ENCODE data around the gene TECPR2. TPM values are rescaled to one million over a fixed set of nuclear protein-coding genes. Genes with fewer than 3 reads are reported as not detected.

TECPR2 gene
- total RNA-seq, 1 donor from 2014 or later = 19.9 TPM

DNA sequence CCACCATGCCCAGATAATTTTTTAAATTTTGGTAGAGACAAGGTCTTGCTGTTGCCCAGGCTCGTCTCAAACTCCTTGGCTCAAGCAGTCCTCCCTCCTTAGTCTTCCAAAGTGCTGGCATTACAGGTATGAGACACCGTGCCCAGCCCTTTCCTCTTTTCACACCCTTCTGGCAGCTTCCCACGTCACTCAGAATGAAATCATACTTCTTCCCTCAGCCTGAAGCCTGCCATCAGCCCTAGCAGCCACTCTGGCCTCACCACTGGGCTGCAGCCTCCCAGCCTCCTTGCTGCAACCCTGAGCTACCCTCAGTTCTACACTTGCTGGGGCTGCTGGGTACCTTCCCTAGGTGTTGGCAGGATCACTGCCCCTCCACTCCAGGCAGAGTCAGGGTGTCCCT is 128.6 kb downstream of the TECPR2 start:
- Mint-ChIP-seq H3K9me3 (ENCODE audit: unreplicated experiment) (no peaks in the 10 kb centered on the region), H3K4me1 (ENCODE audit: low read depth, unreplicated experiment) (no peaks in the 10 kb centered on the region), H3K27me3 (ENCODE audit: low read depth, unreplicated experiment) (no peaks in the 10 kb centered on the region), H3K36me3 (ENCODE audit: low read depth, unreplicated experiment) (peaks cover 10% of the 10 kb centered on the region), H3K4me3 (ENCODE audit: unreplicated experiment) (no peak overlapping the region), H3K27ac (ENCODE audit: unreplicated experiment) (no peak overlapping the region)
- Histone ChIP-seq H3K9ac (ENCODE audit: low read length) (no peak overlapping the region), H3K9me3 (ENCODE audit: insufficient read depth, low read depth, low read length) (no peaks in the 10 kb centered on the region), H2AFZ (ENCODE audit: low read depth, low read length) (no peak overlapping the region), H3K27ac (ENCODE audit: low read depth, low read length) (no peak overlapping the region), H4K20me1 (ENCODE audit: insufficient read depth, low read length) (peaks cover 6% of the 10 kb centered on the region), H3K27me3 (ENCODE audit: insufficient read depth, low read length) (no peaks in the 10 kb centered on the region), H3K4me3 (ENCODE audit: insufficient read depth, low read depth, low read length) (no peak overlapping the region), H3K4me2 (ENCODE audit: low read length) (no peak overlapping the region), H3K79me2 (ENCODE audit: insufficient read depth, low read length) (no peaks in the 10 kb centered on the region), H3K4me1 (ENCODE audit: insufficient read depth, low read length) (no peaks in the 10 kb centered on the region), H3K36me3 (ENCODE audit: insufficient read depth, low read length) (no peaks in the 10 kb centered on the region)
- FAIRE-seq (no peak), DNase-seq (ENCODE audit: low read depth) (no peak)
- no peak for TF ChIP-seq EZH2 (IDR thresholded peaks at IDR 0.05; ENCODE audit: insufficient read depth, low read length)
- TF ChIP-seq, protein P1, sequence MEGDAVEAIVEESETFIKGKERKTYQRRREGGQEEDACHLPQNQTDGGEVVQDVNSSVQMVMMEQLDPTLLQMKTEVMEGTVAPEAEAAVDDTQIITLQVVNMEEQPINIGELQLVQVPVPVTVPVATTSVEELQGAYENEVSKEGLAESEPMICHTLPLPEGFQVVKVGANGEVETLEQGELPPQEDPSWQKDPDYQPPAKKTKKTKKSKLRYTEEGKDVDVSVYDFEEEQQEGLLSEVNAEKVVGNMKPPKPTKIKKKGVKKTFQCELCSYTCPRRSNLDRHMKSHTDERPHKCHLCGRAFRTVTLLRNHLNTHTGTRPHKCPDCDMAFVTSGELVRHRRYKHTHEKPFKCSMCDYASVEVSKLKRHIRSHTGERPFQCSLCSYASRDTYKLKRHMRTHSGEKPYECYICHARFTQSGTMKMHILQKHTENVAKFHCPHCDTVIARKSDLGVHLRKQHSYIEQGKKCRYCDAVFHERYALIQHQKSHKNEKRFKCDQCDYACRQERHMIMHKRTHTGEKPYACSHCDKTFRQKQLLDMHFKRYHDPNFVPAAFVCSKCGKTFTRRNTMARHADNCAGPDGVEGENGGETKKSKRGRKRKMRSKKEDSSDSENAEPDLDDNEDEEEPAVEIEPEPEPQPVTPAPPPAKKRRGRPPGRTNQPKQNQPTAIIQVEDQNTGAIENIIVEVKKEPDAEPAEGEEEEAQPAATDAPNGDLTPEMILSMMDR (IDR thresholded peaks at IDR 0.05; ENCODE audit: insufficient read depth, low read depth, low read length) = no peak

DNA sequence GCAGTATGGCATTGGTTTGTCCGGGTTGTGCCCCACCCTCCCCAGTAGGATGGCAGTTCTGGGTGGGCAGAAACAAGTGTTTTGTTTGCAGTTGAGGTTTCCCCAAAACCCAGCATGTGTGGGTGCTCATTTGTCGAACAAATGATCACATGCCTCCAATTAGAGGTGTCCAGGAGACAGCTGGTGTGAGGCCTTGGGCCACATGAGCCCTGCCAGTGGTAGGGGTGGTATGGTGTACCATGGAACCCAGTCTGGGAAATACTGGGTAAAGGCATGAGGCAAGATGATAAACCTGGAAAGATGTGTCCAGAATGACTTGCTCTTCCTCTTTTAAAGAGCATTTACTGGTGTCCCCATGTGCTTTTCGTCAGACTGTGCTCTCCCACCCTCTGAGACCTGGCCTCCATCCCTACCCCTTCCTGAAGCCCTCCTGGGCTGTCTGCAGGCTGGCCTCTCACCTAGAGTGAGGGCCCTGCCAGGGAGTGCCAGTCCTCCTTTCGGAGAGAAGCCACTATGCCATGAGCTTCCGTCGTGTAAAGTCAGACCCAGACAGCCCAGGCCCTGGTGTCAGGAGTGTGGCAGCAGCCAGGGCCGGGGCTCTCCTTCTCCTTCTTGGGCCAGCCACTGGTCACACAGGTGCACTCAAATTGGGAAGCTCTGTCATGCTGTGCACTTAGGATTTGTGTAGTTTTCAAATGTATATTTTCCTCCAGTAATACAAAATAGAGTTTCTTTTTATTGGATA is 129.2 kb downstream of the TECPR2 start:
- Mint-ChIP-seq H3K9me3 (ENCODE audit: unreplicated experiment) (no peaks in the 10 kb centered on the region), H3K36me3 (ENCODE audit: low read depth, unreplicated experiment) (peaks cover 5% of the 10 kb centered on the region), H3K27ac (ENCODE audit: unreplicated experiment) (no peak overlapping the region), H3K27me3 (ENCODE audit: low read depth, unreplicated experiment) (no peaks in the 10 kb centered on the region), H3K4me1 (ENCODE audit: low read depth, unreplicated experiment) (no peaks in the 10 kb centered on the region), H3K4me3 (ENCODE audit: unreplicated experiment) (no peak overlapping the region)
- H3K9ac ChIP-seq (ENCODE audit: low read length) = no peak overlapping the region
- no peaks in the 10 kb centered on the region for H3K27me3 ChIP-seq (ENCODE audit: insufficient read depth, low read length)
- no peaks in the 10 kb centered on the region for H4K20me1 ChIP-seq (ENCODE audit: insufficient read depth, low read length)
- H3K27ac ChIP-seq (ENCODE audit: low read depth, low read length) = no peak overlapping the region
- DNase-seq (ENCODE audit: low read depth) (no peak), FAIRE-seq (no peak)
- TF ChIP-seq, protein P1 (IDR thresholded peaks at IDR 0.05; ENCODE audit: insufficient read depth, low read depth, low read length) = no peak
- TF ChIP-seq EZH2 (IDR thresholded peaks at IDR 0.05; ENCODE audit: insufficient read depth, low read length) = no peak
- H3K36me3 ChIP-seq (ENCODE audit: insufficient read depth, low read length) = no peaks in the 10 kb centered on the region
- no peak overlapping the region for H3K4me2 ChIP-seq (ENCODE audit: low read length)
- no peaks in the 10 kb centered on the region for H3K79me2 ChIP-seq (ENCODE audit: insufficient read depth, low read length)
- H3K4me3 ChIP-seq (ENCODE audit: insufficient read depth, low read depth, low read length) = no peak overlapping the region
- no peaks in the 10 kb centered on the region for H3K9me3 ChIP-seq (ENCODE audit: insufficient read depth, low read depth, low read length)
- H3K4me1 ChIP-seq (ENCODE audit: insufficient read depth, low read length) = no peaks in the 10 kb centered on the region
- H2AFZ ChIP-seq (ENCODE audit: low read depth, low read length) = no peak overlapping the region

DNA sequence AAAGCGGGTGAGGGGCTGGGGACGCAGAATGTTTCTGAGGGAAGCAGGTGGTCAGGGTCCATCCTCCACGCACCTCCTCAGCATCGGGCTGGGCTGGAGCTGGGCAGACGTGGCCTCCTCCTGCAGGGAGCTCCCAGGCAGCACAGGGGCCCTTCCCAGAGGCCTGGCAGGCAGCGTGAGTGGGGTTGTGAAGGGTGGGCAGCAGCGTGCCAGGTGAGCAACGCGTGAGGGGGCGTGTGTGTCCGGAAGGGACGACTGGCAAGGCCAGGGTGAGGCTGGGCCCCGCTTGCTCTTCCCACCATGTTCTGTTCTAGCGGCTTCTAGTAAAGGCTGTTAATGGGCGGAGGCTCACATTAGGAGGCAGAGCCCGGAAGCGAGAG is 129.8 kb downstream of the TECPR2 start:
- Histone ChIP-seq H3K79me2 (ENCODE audit: insufficient read depth, low read length) (no peaks in the 10 kb centered on the region), H4K20me1 (ENCODE audit: insufficient read depth, low read length) (no peaks in the 10 kb centered on the region), H3K9me3 (ENCODE audit: insufficient read depth, low read depth, low read length) (no peaks in the 10 kb centered on the region), H2AFZ (ENCODE audit: low read depth, low read length) (no peak overlapping the region), H3K27me3 (ENCODE audit: insufficient read depth, low read length) (no peaks in the 10 kb centered on the region), H3K9ac (ENCODE audit: low read length) (no peak overlapping the region), H3K4me3 (ENCODE audit: insufficient read depth, low read depth, low read length) (no peak overlapping the region), H3K36me3 (ENCODE audit: insufficient read depth, low read length) (no peaks in the 10 kb centered on the region), H3K27ac (ENCODE audit: low read depth, low read length) (no peak overlapping the region), H3K4me1 (ENCODE audit: insufficient read depth, low read length) (no peaks in the 10 kb centered on the region), H3K4me2 (ENCODE audit: low read length) (no peak overlapping the region)
- DNase-seq (ENCODE audit: low read depth) = no peak
- peaks cover 5% of the 10 kb centered on the region for H3K36me3 Mint-ChIP-seq (ENCODE audit: low read depth, unreplicated experiment)
- H3K27ac Mint-ChIP-seq (ENCODE audit: unreplicated experiment) = no peak overlapping the region
- no peaks in the 10 kb centered on the region for H3K9me3 Mint-ChIP-seq (ENCODE audit: unreplicated experiment)
- no peaks in the 10 kb centered on the region for H3K27me3 Mint-ChIP-seq (ENCODE audit: low read depth, unreplicated experiment)
- no peaks in the 10 kb centered on the region for H3K4me1 Mint-ChIP-seq (ENCODE audit: low read depth, unreplicated experiment)
- no peak for TF ChIP-seq EZH2 (IDR thresholded peaks at IDR 0.05; ENCODE audit: insufficient read depth, low read length)
- TF ChIP-seq, protein P1 (IDR thresholded peaks at IDR 0.05; ENCODE audit: insufficient read depth, low read depth, low read length) = no peak
- no peak overlapping the region for H3K4me3 Mint-ChIP-seq (ENCODE audit: unreplicated experiment)
- no peak for FAIRE-seq

Measured in astrocyte (in vitro differentiated cells and primary cell).